ENCODE data around the gene SH3RF3.

- TF ChIP-seq SIN3A (IDR thresholded peaks at IDR 0.05; ENCODE audit: borderline replicate concordance, insufficient read depth, low read length) = no peak
- TF ChIP-seq TAF1 (IDR thresholded peaks at IDR 0.05; ENCODE audit: borderline replicate concordance, insufficient read depth, low read length) = no peak
- TF ChIP-seq POLR2AphosphoS5 (IDR thresholded peaks at IDR 0.05; ENCODE audit: low read depth, low read length) = no peak
Measured at GRCh38 chr2:109516445-109517117, 387.6 kb downstream of the SH3RF3 start.
